SU-DHL-6 (cell line): ENCODE measurements around the gene FBXO27.
"Not testable (repeated sequence)": the region's sequence is repeated elsewhere in the genome, so short reads cannot be mapped to it uniquely, and the experiment has no call there.

Source experiments
- H2AFZ ChIP-seq: fragments of 200-600 bp; sonication (generic); 2 replicates; pipeline ENCODE4 v1.6.1; 2014; ENCODE audit warnings: low read depth, mild to moderate bottlenecking, moderate library complexity, mixed read lengths, antibody characterized with exemption, low read length; ENCODE audit not compliant: severe bottlenecking
- H3F3A ChIP-seq: fragments of 200-600 bp; shearing (Covaris generic); 2 replicates; pipeline ENCODE4 v1.6.0; 2016; ENCODE audit warnings: antibody characterized with exemption, mild to moderate bottlenecking; ENCODE audit not compliant: insufficient read depth
- H3K27ac ChIP-seq: fragments of 200-600 bp; sonication (generic); 2 replicates; pipeline ENCODE4 v1.5.1; 2016; ENCODE audit warnings: low read depth, mild to moderate bottlenecking, low read length, moderate library complexity, mixed read lengths
- H3K27me3 ChIP-seq: fragments of 200-600 bp; sonication (generic), shearing (Covaris generic); 2 replicates; pipeline ENCODE4 v1.6.0; 2014; ENCODE audit warnings: mild to moderate bottlenecking, low read length
- H3K36me3 ChIP-seq: fragments of 200-600 bp; sonication (generic); 2 replicates; pipeline ENCODE4 v1.6.1; 2014; ENCODE audit warnings: mild to moderate bottlenecking, low read length, mixed read lengths
- H3K4me2 ChIP-seq: fragments of 300-600, 200-600 bp; shearing (Covaris generic), sonication (generic); 2 replicates; pipeline ENCODE4 v1.6.0; 2014; ENCODE audit warnings: low read length, low read depth, mild to moderate bottlenecking; ENCODE audit not compliant: poor library complexity, severe bottlenecking
- H3K4me3 ChIP-seq: fragments of 200-600 bp; sonication (generic); 2 replicates; pipeline ENCODE4 v1.5.1; 2014; ENCODE audit warnings: antibody characterized with exemption, low read length, mild to moderate bottlenecking, mixed read lengths; ENCODE audit not compliant: insufficient read depth, poor library complexity, severe bottlenecking
- H3K79me2 ChIP-seq: fragments of 200-600 bp; sonication (generic); 2 replicates; pipeline ENCODE4 v1.6.1; 2014; ENCODE audit warnings: mild to moderate bottlenecking, low read length, moderate library complexity; ENCODE audit not compliant: insufficient read depth
- H3K9ac ChIP-seq: fragments of 200-600 bp; sonication (generic); 2 replicates; pipeline ENCODE4 v1.7.0; 2014; ENCODE audit warnings: mild to moderate bottlenecking, low read length
- H3K9me2 ChIP-seq: fragments of 200-600 bp; sonication (generic); replicated peaks from 2 replicates; pipeline ENCODE4 v1.6.1; 2014; ENCODE audit warnings: low read length; ENCODE audit not compliant: insufficient read depth
- H3K9me3 ChIP-seq: fragments of 200-600 bp; sonication (generic); 2 replicates; pipeline ENCODE4 v1.6.1; 2014; ENCODE audit warnings: low read length, mixed read lengths; ENCODE audit not compliant: insufficient read depth
- H4K20me1 ChIP-seq: fragments of 200-600 bp; sonication (generic); 2 replicates; pipeline ENCODE4 v1.6.1; 2014; ENCODE audit warnings: low read depth, mild to moderate bottlenecking, antibody characterized with exemption, low read length, moderate library complexity, mixed read lengths
- EZH2phosphoT487 ChIP-seq: fragments of 200-600 bp; sonication (generic), shearing (Covaris generic); conservative IDR thresholded peaks from 2 replicates; pipeline ENCODE4 v1.6.1; 2018; ENCODE audit warnings: mild to moderate bottlenecking, antibody characterized with exemption, low read length, moderate library complexity, mixed read lengths
- TF ChIP-seq, protein P1 (sequence below): fragments of 200-600 bp; sonication (generic); IDR thresholded peaks from one replicate; pipeline ENCODE4 v1.5.1; 2017; ENCODE audit warnings: antibody characterized with exemption, mild to moderate bottlenecking, low read length, moderate library complexity; ENCODE audit not compliant: insufficient read depth, poor library complexity, severe bottlenecking

FBXO27 gene

GRCh38 chr19:39003796-39004195 lies 28.6 kb downstream of the FBXO27 start:
- H3K4me2 ChIP-seq: no peak overlapping the region
- no peak overlapping the region for H3K4me3 ChIP-seq
- H3K9ac ChIP-seq: no peak overlapping the region
- no peak overlapping the region for H3K27ac ChIP-seq
- H3F3A ChIP-seq: no peaks in the 10 kb centered on the region
- no peaks in the 10 kb centered on the region for H3K27me3 ChIP-seq
- no peak for TF ChIP-seq EZH2phosphoT487
- TF ChIP-seq, protein P1, sequence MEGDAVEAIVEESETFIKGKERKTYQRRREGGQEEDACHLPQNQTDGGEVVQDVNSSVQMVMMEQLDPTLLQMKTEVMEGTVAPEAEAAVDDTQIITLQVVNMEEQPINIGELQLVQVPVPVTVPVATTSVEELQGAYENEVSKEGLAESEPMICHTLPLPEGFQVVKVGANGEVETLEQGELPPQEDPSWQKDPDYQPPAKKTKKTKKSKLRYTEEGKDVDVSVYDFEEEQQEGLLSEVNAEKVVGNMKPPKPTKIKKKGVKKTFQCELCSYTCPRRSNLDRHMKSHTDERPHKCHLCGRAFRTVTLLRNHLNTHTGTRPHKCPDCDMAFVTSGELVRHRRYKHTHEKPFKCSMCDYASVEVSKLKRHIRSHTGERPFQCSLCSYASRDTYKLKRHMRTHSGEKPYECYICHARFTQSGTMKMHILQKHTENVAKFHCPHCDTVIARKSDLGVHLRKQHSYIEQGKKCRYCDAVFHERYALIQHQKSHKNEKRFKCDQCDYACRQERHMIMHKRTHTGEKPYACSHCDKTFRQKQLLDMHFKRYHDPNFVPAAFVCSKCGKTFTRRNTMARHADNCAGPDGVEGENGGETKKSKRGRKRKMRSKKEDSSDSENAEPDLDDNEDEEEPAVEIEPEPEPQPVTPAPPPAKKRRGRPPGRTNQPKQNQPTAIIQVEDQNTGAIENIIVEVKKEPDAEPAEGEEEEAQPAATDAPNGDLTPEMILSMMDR: no peak
- no peaks in the 10 kb centered on the region for H3K36me3 ChIP-seq
- H3K79me2 ChIP-seq: no peaks in the 10 kb centered on the region
- H2AFZ ChIP-seq: no peak overlapping the region
- H3K9me2 ChIP-seq: no peaks in the 10 kb centered on the region
- no peaks in the 10 kb centered on the region for H3K9me3 ChIP-seq
- H4K20me1 ChIP-seq: no peaks in the 10 kb centered on the region

- Histone ChIP-seq H3K4me2 (no peak overlapping the region), H3K4me3 (no peak overlapping the region), H3K27me3 (no peaks in the 10 kb centered on the region), H2AFZ (no peak overlapping the region), H3K36me3 (no peaks in the 10 kb centered on the region), H4K20me1 (no peaks in the 10 kb centered on the region), H3K27ac (no peak overlapping the region), H3K9me2 (no peaks in the 10 kb centered on the region), H3K9ac (no peak overlapping the region), H3K79me2 (no peaks in the 10 kb centered on the region), H3K9me3 (no peaks in the 10 kb centered on the region), H3F3A (no peaks in the 10 kb centered on the region)
- TF ChIP-seq, protein P1: no peak
- TF ChIP-seq EZH2phosphoT487: no peak
Measured at GRCh38 chr19:39003188-39003587, 29.2 kb downstream of the FBXO27 start.

DNA sequence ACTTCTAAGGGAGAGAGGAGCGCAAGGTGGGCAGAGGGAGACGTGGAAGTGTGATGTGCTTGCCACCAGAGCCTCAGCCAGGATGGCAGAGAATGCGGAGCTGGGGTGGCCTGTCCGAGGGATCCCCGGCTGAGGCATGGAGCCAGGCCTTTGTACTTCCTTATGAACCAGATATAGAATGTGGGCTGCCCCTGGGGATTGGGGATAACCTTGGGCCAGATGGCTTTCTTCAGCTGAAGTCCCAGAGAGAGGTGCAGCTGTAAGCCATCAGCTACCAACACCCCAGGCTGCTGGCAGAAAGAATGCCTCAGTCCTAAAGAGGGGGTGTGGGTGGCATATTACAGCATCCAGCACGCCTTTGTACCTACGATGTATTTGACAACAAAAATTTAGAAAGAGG lies 31.3 kb downstream of the FBXO27 start:
- H2AFZ ChIP-seq: no peak overlapping the region
- H3K79me2 ChIP-seq: no peaks in the 10 kb centered on the region
- H3K27ac ChIP-seq: no peak overlapping the region
- H3K9ac ChIP-seq: no peak overlapping the region
- no peaks in the 10 kb centered on the region for H3K27me3 ChIP-seq
- H3K9me2 ChIP-seq: no peaks in the 10 kb centered on the region
- H3K36me3 ChIP-seq: no peaks in the 10 kb centered on the region
- H3K9me3 ChIP-seq: no peaks in the 10 kb centered on the region
- no peaks in the 10 kb centered on the region for H3F3A ChIP-seq
- TF ChIP-seq, protein P1: no peak
- no peak for TF ChIP-seq EZH2phosphoT487
- no peak overlapping the region for H3K4me3 ChIP-seq
- H3K4me2 ChIP-seq: no peak overlapping the region
- no peaks in the 10 kb centered on the region for H4K20me1 ChIP-seq

GRCh38 chr19:38997576-38997975 lies 34.8 kb downstream of the FBXO27 start:
- not testable (repeated sequence) for H3K27ac ChIP-seq, H3F3A ChIP-seq, H3K4me3 ChIP-seq, H3K9ac ChIP-seq, H4K20me1 ChIP-seq, H3K4me2 ChIP-seq, H3K9me2 ChIP-seq, H3K79me2 ChIP-seq, H2AFZ ChIP-seq, H3K36me3 ChIP-seq, H3K9me3 ChIP-seq, H3K27me3 ChIP-seq
